Measurements from ENCODE around the gene ADARB1. TPM values are rescaled to one million over a fixed set of nuclear protein-coding genes. Genes with fewer than 3 reads are reported as not detected.

Gene ADARB1
- total and polyA plus RNA-seq, 9 of the 15 experiments (the other 6 are each of a cell fraction or from before 2014, with no cell fraction given) = 6.7 to 16.0 (median 8.3) TPM

GRCh38 chr21:45152265-45152746, 77.9 kb downstream of the ADARB1 start (continued):
- TF ChIP-seq, protein P1, sequence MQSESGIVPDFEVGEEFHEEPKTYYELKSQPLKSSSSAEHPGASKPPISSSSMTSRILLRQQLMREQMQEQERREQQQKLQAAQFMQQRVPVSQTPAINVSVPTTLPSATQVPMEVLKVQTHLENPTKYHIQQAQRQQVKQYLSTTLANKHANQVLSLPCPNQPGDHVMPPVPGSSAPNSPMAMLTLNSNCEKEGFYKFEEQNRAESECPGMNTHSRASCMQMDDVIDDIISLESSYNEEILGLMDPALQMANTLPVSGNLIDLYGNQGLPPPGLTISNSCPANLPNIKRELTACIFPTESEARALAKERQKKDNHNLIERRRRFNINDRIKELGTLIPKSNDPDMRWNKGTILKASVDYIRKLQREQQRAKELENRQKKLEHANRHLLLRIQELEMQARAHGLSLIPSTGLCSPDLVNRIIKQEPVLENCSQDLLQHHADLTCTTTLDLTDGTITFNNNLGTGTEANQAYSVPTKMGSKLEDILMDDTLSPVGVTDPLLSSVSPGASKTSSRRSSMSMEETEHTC (IDR thresholded peaks at IDR 0.05) = no peak
- TF ChIP-seq CUX1 (CRISPR knock-in tag; IDR thresholded peaks at IDR 0.05) (no peak), GABPB2 (CRISPR knock-in tag; conservative IDR thresholded peaks at IDR 0.05) (no peak), SAFB2 (IDR thresholded peaks at IDR 0.05; ENCODE audit: borderline replicate concordance, low read depth, low read length, severe bottlenecking) (no peak), LCOR (CRISPR knock-in tag; IDR thresholded peaks at IDR 0.05) (0 out of 2 replicates have a peak, but pooled peaks have one; percentile 49), CBX8 (IDR thresholded peaks at IDR 0.05; ENCODE audit: borderline replicate concordance, extremely low read depth, low read depth, low read length, poor library complexity, severe bottlenecking) (no peak), KAT2B (IDR thresholded peaks at IDR 0.05; ENCODE audit: low read depth, low read length) (no peak), MIER1 (IDR thresholded peaks at IDR 0.05; ENCODE audit: low read depth) (no peak), KLF10 (CRISPR knock-in tag; IDR thresholded peaks at IDR 0.05) (no peak), ZBTB5 (IDR thresholded peaks at IDR 0.05) (no peak)
- TF ChIP-seq, protein P2, sequence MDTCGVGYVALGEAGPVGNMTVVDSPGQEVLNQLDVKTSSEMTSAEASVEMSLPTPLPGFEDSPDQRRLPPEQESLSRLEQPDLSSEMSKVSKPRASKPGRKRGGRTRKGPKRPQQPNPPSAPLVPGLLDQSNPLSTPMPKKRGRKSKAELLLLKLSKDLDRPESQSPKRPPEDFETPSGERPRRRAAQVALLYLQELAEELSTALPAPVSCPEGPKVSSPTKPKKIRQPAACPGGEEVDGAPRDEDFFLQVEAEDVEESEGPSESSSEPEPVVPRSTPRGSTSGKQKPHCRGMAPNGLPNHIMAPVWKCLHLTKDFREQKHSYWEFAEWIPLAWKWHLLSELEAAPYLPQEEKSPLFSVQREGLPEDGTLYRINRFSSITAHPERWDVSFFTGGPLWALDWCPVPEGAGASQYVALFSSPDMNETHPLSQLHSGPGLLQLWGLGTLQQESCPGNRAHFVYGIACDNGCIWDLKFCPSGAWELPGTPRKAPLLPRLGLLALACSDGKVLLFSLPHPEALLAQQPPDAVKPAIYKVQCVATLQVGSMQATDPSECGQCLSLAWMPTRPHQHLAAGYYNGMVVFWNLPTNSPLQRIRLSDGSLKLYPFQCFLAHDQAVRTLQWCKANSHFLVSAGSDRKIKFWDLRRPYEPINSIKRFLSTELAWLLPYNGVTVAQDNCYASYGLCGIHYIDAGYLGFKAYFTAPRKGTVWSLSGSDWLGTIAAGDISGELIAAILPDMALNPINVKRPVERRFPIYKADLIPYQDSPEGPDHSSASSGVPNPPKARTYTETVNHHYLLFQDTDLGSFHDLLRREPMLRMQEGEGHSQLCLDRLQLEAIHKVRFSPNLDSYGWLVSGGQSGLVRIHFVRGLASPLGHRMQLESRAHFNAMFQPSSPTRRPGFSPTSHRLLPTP (IDR thresholded peaks at IDR 0.05; ENCODE audit: borderline replicate concordance, extremely low read depth, insufficient read length) = no peak

Measured in K562 (cell line).